ENCODE data around the gene PMEPA1. TPM values are rescaled to one million over a fixed set of nuclear protein-coding genes. Genes with fewer than 3 reads are reported as not detected.
A peak's percentile ranks its signal among the peaks of the same experiment; 100 is the strongest.

The PMEPA1 gene
- total RNA-seq, 1 experiment from 2014 or later = 163 TPM

DNA sequence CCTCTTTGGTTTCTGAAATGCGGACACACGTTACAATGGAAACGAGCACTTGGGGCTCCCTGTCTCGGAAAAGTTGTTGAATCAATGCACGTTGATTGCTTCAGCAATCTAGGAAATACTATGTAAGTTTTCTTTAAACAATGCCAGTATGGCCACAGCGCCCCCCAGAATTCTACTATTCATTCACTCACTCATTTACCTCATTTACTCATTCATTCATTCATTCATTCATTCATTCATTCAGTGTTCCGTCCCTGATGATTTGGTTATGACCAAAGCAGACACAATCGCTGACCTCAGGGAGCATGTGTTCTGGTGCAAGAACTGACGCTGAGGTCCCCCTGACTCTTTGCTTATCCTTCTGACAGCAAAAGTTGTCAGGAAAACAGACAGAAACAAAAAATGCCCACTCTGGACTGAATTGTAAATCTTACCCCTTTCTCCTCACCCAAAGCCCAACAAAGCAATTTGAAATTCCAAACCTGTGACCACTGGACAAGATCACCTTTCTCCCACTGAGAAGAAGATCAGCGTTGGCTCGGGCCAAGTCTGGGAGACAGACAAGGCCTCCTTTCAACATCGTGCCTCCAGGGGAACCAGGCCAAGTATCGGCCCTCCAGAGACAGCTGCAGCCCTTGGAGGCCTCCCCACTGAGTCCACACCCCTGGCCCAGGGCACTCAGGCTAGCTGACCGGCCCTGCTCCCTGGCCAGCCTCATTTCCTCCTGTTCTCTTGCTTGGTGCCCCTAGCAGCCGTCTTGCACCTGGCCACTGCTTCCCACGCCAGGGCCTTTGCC, 15.0 kb upstream of the PMEPA1 start:
- Histone ChIP-seq H3K27me3 (ENCODE audit: insufficient read depth, low read depth) (no peaks in the 10 kb centered on the region), H3F3A (ENCODE audit: insufficient read depth, low read depth) (peaks cover 15% of the 10 kb centered on the region; the same call in 1 of the 2 replicates), H2AFZ (no peak overlapping the region), H3K4me3 (no peak overlapping the region), H3K36me3 (ENCODE audit: low read depth) (no peaks in the 10 kb centered on the region), H3K9me3 (ENCODE audit: insufficient read depth, low read depth) (no peaks in the 10 kb centered on the region), H4K20me1 (ENCODE audit: insufficient read depth) (no peaks in the 10 kb centered on the region), H3K79me2 (ENCODE audit: low read depth) (no peaks in the 10 kb centered on the region), H3K4me2 (peak overlapping the region; percentile 36), H3K27ac (no peak overlapping the region), H3K9me2 (ENCODE audit: insufficient read depth) (no peaks in the 10 kb centered on the region), H3K4me1 (replicated peaks; ENCODE audit: insufficient read depth) (peaks cover 28% of the 10 kb centered on the region)
- TF ChIP-seq CTCF (conservative IDR thresholded peaks at IDR 0.05) (no peak), EZH2 (IDR thresholded peaks at IDR 0.05; ENCODE audit: low read depth) (no peak)
- CTCF ChIA-PET = no interaction called here
- peak; percentile 34 to 63 for DNase-seq
- intact Hi-C loops (cut with micrococcal nuclease; ENCODE audit: unreplicated experiment) = no loop called here
- no TSS peak for BruUV-seq (replicated peaks)
- POLR2A ChIA-PET (ENCODE audit: unreplicated experiment) = no interaction called here

DNA sequence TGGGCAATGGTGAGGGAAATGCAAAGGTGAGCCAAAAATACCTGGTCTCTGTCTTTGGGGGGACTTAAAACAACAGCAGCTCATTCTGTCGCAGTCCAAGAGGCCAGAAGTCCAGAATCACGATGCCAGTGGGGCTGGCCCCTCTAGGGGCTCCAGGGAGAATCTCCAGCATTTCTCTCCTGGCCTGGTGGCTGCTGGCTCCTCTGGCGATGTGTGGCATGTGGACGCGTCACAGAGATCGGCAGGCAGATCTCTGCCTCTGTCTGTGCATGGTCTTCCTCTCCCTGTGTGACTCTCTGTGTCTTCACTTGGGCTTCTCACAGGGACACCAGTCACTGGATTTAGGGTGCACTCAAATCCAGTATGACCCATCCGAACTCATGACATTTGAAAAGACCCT, 14.0 kb upstream of the PMEPA1 start:
- POLR2A ChIA-PET (ENCODE audit: unreplicated experiment) = no interaction called here
- intact Hi-C loops (cut with micrococcal nuclease; ENCODE audit: unreplicated experiment) = no loop called here
- Histone ChIP-seq H4K20me1 (ENCODE audit: insufficient read depth) (no peaks in the 10 kb centered on the region), H3K4me1 (replicated peaks; ENCODE audit: insufficient read depth) (peaks cover 37% of the 10 kb centered on the region), H3K27me3 (ENCODE audit: insufficient read depth, low read depth) (no peaks in the 10 kb centered on the region), H2AFZ (no peak overlapping the region), H3F3A (ENCODE audit: insufficient read depth, low read depth) (peaks cover 15% of the 10 kb centered on the region; the same call in 1 of the 2 replicates), H3K4me3 (no peak overlapping the region), H3K4me2 (no peak overlapping the region), H3K9me3 (ENCODE audit: insufficient read depth, low read depth) (no peaks in the 10 kb centered on the region), H3K36me3 (ENCODE audit: low read depth) (no peaks in the 10 kb centered on the region), H3K79me2 (ENCODE audit: low read depth) (no peaks in the 10 kb centered on the region), H3K27ac (no peak overlapping the region), H3K9me2 (ENCODE audit: insufficient read depth) (no peaks in the 10 kb centered on the region)
- CTCF ChIA-PET = no interaction called here
- TF ChIP-seq EZH2 (IDR thresholded peaks at IDR 0.05; ENCODE audit: low read depth) (no peak), CTCF (conservative IDR thresholded peaks at IDR 0.05) (no peak)
- DNase-seq = no peak
- no TSS peak for BruUV-seq (replicated peaks)

- Histone ChIP-seq H3K36me3 (ENCODE audit: low read depth) (no peaks in the 10 kb centered on the region), H2AFZ (no peak overlapping the region), H4K20me1 (ENCODE audit: insufficient read depth) (no peaks in the 10 kb centered on the region), H3K4me3 (no peak overlapping the region), H3K27ac (no peak overlapping the region), H3F3A (ENCODE audit: insufficient read depth, low read depth) (peaks cover 13% of the 10 kb centered on the region), H3K4me1 (replicated peaks; ENCODE audit: insufficient read depth) (peaks cover 35% of the 10 kb centered on the region), H3K27me3 (ENCODE audit: insufficient read depth, low read depth) (no peaks in the 10 kb centered on the region), H3K4me2 (peak overlapping the region; percentile 93; the same call in 1 of the 2 replicates), H3K79me2 (ENCODE audit: low read depth) (no peaks in the 10 kb centered on the region), H3K9me3 (ENCODE audit: insufficient read depth, low read depth) (no peaks in the 10 kb centered on the region), H3K9me2 (ENCODE audit: insufficient read depth) (no peaks in the 10 kb centered on the region)
- no peak for TF ChIP-seq EZH2 (IDR thresholded peaks at IDR 0.05; ENCODE audit: low read depth)
- TF ChIP-seq CTCF (conservative IDR thresholded peaks at IDR 0.05) = no peak
- CTCF ChIA-PET = no interaction called here
- intact Hi-C loops (cut with micrococcal nuclease; ENCODE audit: unreplicated experiment) = loop anchor here (2.0 kb wide), 3 partner anchors 29 to 91 kb away; no protein-coding TSS in a partner anchor
- no TSS peak for BruUV-seq (replicated peaks)
- POLR2A ChIA-PET (ENCODE audit: unreplicated experiment) = no interaction called here
- DNase-seq = no peak
These were observed 10.1 kb upstream of the PMEPA1 start for GRCh38 chr20:57719951-57720350.
